HG02884 (cell line): ENCODE data around the gene ABCC12.
"Not testable (repeated sequence)": the region's sequence is repeated elsewhere in the genome, so short reads cannot be mapped to it uniquely, and the experiment has no call there.

ENCODE experiments used
- ATAC-seq: cut with Tn5 transposase; IDR thresholded peaks from one replicate; pipeline ENCODE4 v1.9.1; 2021; ENCODE audit warnings: mild to moderate bottlenecking, moderate library complexity; ENCODE audit not compliant: unreplicated experiment

ABCC12 gene

DNA sequence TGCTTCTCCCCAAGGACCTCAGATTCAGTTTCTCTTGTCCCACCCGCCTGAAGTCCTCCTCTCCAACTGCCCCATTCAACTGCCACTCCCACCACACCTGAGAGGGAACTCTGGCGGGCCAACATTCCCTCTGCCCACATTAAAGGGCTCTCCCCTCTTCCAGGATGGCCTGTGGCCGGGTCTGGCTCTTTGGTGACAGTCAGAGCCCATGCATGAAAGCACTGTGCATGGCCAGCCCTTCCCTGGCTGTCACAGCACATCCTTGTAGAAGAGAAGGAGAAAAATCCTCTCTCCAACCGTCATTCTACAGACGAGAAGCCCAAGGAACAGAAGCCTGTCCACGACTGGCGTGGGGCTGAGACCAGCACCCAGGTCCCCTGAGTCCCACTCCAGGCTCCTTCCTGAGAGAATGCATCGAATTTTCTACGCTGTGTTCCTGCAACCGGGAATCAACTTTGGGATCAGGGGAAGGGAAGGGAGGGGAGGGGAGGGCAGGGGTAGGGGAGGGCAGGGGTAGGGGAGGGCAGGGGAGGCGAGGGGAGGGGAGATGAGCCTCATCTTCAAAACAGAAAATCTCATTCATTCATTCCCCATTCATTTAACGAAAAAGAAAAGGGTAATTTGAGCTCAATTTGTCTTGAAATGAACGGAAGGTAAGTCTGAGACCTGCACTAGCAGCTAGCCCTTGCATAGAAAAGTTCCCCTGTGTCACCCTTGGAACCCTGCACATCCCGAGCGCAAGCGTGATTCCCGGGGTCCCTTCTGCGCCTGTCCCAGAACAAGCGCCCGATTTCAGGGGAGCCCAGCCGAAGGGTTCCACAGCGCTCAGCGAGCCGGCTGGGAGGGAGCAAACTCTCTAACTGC is at the start of gene ABCC12:
Gene ABCC12 (minus strand): TSS at position 68 of the 864 bp plus-strand sequence. CDS start 9,569 bp downstream, outside the sequence.
- ATAC-seq = no peak

GRCh38 chr16:48204825-48205151 is 49.0 kb upstream of the ABCC12 start:
- ATAC-seq = no peak

- no peak for ATAC-seq
Measured at GRCh38 chr16:48203974-48204824, 48.4 kb upstream of the ABCC12 start.

DNA sequence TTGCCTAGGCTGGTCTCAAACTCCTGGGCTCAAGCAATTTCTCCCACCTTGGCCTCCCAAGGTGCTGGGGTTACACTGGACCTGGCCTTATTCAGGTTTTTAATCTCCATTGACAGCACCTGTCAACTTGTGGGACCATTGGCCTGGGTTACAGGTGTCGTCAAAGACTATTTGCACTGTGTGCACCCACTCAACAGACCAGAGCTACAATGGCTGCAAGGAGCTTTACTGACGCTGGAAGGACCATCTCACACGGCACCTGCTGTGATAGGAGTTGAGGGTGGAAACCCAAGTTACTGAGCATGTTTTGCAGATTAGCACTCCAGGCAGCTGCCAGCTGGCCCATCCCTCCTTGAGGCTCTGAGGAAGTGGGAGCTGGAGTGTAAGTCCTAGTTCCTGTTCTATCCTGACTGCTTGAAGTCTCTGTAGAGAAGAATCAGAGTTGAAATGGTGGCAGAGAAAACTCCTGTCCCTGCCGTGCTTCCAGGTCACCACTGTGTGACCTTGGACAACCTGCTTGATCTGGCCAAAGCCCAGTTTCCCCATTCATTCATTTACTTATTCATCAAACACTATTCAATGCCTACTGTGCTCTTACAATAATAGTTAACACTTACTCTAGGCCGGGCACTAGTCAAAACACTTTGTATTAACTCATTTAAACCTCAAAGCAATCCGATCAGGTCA is 45.9 kb upstream of the ABCC12 start:
- no peak for ATAC-seq

- no peak for ATAC-seq
Measured at GRCh38 chr16:48197294-48197693, 41.5 kb upstream of the ABCC12 start.

DNA sequence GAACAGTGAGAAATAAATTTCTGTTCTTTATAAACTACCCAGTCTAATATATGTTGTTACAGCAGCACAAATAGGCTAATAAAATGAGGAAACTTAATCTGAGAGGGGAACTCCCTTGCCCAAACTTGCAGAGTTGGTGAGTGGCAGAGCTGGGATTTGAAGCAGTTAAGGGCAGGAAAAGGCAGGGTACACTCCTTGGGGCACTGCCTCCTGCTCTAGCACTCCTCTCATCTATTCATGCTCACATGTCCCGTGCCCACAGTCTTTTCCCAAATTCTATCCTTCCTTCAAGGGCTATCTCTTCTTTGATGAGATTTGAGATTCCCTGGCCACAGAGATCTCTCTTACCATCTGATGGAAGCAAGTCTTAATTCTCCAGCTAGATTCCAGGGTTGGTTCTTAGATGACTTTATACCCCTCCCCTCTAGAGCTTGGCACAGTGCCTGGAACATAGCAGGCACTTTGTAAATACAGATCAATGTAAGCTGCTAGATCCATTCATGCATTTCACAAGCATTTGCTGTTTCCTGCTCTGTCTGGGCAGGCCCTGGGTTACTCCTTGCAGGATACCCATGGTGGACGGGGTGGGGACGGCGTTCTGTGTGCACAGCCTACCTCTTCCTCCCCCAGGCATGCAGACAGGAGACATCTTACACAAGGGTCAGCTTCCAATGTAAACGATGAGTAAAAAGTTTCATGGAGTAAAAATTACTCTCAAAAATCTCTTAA is 39.2 kb upstream of the ABCC12 start:
- no peak for ATAC-seq

GRCh38 chr16:48193846-48194245 is 38.1 kb upstream of the ABCC12 start:
- ATAC-seq = no peak

DNA sequence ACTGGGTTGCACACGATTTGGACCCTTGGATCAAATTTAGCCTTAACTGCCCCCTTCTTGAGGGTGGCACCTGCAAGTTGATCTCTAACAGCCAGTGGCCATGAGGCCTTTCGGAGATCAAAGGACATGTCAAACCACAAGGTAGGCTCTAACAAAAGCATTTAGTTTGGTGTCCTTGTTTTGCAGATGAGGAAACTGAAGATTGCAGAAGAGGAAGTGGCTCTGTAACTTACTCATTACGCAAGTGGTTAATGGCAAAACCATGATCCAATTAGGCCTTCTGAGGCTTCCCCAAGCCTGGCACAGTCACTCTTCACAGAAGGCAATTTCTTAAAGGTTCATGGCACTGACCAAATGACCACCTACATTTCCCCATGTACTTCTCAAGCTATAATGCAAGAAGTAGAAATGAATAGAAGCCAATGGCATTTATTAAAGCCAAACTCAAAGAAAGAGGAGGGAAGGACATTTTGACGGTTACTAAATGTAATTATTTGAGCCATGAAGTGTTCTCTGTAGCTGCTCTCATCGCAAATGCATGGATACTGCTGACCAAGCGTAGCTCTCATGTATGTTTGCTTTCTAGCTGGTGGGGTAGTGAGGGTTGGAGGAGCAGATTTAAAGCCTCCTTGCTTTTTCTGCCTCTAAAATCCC is 32.8 kb upstream of the ABCC12 start:
- ATAC-seq = peak; percentile 87

DNA sequence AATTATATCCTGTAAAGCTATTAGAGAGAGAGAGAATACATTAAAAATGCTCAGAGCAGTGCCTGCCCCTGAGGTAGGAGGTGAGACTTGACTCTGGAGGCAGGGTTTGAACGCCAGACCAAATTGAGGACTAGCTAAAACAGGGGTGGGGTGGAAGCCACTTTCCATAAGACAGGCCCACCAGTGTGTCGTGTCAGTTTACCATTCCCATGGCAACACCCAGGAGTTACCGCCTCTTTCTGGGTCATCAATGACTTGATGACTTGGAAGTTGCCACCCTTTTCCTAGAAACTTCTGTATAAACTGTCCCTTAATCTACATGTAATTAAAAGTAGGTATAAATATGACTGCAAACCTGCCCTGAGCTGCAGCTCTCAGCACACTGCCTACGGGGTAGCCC is 32.0 kb upstream of the ABCC12 start:
- ATAC-seq = no peak

- no peak for ATAC-seq
Measured at GRCh38 chr16:48184681-48185080, 28.9 kb upstream of the ABCC12 start.

- no peak for ATAC-seq
Measured at GRCh38 chr16:48182979-48183537, 27.3 kb upstream of the ABCC12 start.

DNA sequence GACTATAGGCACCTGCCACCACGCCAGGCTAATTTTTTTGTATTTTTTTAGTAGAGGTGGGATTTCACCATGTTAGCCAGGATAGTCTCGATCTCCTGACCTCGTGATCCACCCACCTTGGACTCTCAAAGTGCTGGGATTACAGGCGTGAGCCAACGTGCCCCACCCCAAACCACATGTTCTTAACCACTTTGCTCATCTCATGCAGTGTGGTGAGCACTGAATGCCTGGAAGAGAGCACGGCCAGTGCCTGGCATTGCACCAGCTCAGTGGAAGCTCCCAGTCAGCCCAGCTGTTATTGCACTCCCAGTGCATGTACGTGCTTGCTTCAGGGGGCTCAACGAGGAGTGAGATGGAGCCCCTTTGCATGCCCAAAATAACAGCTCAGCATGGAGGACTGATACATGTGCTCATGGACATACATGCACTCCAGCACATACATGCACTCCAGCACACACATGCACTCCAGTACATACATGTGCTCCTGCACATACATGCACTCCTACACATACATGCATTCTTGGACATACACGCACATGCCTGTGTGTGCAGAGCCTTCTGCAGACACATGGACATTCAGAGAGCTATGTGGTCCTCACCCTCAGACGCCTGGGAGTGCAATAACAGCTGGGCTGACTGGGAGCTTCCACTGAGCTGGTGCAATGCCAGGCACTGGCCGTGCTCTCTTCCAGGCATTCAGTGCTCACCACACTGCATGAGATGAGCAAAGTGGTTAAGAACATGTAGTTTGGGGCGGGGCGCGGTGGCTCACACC is 26.1 kb upstream of the ABCC12 start:
- not testable (repeated sequence) for ATAC-seq

DNA sequence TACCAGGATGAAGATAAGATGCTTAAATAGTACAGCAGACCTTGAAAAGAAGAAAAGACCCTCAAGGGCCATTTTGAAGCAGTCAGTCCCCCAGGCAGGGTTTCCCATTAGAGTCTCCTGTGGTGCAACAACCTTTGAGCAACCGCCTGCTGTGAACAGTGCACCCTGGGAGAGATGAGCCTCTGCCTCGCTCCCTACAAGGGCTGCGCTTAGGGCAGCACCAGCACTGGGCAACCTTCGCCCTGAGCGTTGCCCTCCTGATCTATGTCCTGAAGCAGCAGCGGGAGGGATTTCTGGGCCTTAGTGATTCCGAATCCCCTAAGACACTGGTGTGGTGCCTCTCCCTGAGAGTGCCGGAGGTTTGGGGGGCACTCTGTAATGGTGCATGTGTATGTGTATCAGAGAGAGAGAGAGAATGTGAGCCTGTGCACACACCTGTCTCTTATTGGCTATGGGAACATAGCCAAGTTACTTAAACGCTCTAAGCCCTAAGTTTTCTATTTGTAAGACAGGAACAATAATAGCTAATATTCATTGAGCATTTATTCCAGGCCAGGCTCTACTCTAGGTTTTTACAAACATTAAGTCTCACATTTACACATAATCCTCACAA is 25.2 kb upstream of the ABCC12 start:
- ATAC-seq = no peak

DNA sequence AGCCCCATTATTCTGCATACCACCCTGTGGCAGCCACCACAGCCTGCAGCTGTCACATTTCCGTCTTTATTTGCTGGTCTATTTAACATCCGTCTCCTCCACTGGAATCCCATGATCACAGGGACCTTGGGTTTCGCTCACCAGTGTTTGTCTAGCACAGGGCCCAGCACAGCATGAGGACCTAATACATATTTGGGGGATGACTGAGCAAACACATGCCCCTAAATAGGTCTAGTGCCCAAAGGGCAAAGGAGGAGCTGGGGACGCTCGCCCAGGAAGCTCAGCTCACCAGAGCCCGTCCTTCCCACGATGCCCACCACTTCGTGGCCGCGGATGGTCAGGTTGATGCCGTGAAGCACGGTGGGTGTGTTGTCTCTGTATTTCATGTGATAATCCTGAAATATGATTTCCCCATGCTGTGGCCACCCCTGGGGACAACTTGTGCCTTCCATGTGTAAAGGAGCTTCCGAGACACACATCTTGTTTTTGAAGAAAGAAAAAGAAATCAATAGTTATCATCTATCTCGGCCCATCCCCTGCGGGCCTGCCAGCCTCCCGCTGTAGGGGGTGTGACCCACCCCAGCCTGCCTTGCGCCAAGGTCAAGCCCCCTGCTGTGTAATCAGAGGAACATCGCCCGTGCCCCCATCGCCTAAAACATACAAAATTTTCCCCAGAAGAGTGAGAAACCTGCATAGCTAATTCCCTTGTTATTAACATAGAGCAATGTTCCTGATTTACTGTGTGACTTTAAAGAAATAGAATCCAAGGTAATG is 21.0 kb upstream of the ABCC12 start:
- ATAC-seq = no peak

DNA sequence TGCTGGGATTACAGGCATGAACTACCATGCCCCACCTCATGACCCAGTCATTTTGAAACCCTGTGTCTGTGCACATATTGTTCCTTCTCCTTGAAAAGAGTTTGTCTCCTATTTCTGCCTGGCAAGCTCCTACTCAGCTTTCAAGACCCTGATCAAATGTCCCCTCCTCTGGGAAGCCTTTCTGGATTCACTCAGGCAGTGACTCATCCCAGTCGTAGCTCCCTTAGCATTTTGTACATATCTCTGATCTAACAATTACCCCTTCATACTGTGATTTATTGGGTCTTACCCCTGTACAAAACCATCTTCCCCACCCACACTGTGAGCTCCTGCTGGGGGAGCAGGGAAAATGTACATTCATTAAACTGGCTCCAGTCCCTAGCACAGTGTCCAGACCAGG is 18.1 kb upstream of the ABCC12 start:
- ATAC-seq = no peak

GRCh38 chr16:48172682-48173081 is 16.9 kb upstream of the ABCC12 start:
- ATAC-seq = no peak

GRCh38 chr16:48169896-48170295 is 14.1 kb upstream of the ABCC12 start:
- ATAC-seq = no peak

GRCh38 chr16:48168075-48168474 is 12.3 kb upstream of the ABCC12 start:
- ATAC-seq = no peak
